Heart left ventricle (tissue), 16 donors: ENCODE measurements around the gene SIRT5. TPM values are rescaled to one million over a fixed set of nuclear protein-coding genes. Genes with fewer than 3 reads are reported as not detected.

ENCODE experiments used
- ATAC-seq, 4 donors: fragments of 200-7000 bp; cut with Tn5 transposase; one replicate each; pipeline ENCODE4 v1.9.1; 2020 to 2022; ENCODE audit warnings: moderate library complexity in 4 of 4, mild to moderate bottlenecking in 3 of 4, moderate number of reproducible peaks in 1 of 4
- DNase-seq, 5 donors: peaks; one replicate each; pipeline ENCODE4 v3.0.0-alpha.2; 2020
- H3K27ac ChIP-seq, 12 donors: fragments of 200-600 bp; sonication (generic) in 4 of 12; one replicate each; pipeline versions ENCODE4 v1.5.0 to v1.8.0; 2016 to 2022; ENCODE audit warnings: mild to moderate bottlenecking in 2 of 12
- H3K27me3 ChIP-seq, 9 donors: fragments of 200-600 bp; sonication (generic) in 2 of 9; one replicate each; pipeline versions ENCODE4 v1.5.1 to v1.8.0; 2016 to 2022; ENCODE audit warnings: mild to moderate bottlenecking in 3 of 9
- H3K36me3 ChIP-seq, 9 donors: fragments of 200-600 bp; sonication (generic) in 2 of 9; one replicate each; pipeline versions ENCODE4 v1.5.0 to v1.8.0; 2018 to 2022; ENCODE audit warnings: mild to moderate bottlenecking in 2 of 9
- H3K4me1 ChIP-seq, 12 donors: fragments of 200-600 bp; sonication (generic) in 4 of 12; one replicate each; pipeline versions ENCODE4 v1.5.0 to v1.8.0; 2016 to 2022; ENCODE audit warnings: mild to moderate bottlenecking in 3 of 12
- H3K4me3 ChIP-seq, 12 donors: fragments of 200-600 bp; sonication (generic) in 4 of 12; one replicate each; pipeline versions ENCODE4 v1.5.0 to v1.8.0; 2017 to 2022; ENCODE audit warnings: mild to moderate bottlenecking in 9 of 12, moderate library complexity in 4 of 12
- H3K9me3 ChIP-seq, 12 donors: fragments of 200-600 bp; sonication (generic) in 4 of 12; one replicate each; pipeline versions ENCODE4 v1.5.0 to v1.8.0; 2016 to 2022; ENCODE audit warnings: mild to moderate bottlenecking in 1 of 12
- POLR2A ChIP-seq, 2 donors: fragments of 450-650 bp; IDR thresholded peaks; one replicate each; pipeline ENCODE4 v1.6.1; 2017; ENCODE audit warnings: antibody characterized with exemption in 2 of 2, mild to moderate bottlenecking in 2 of 2, moderate library complexity in 2 of 2
- WGBS, 4 donors: extraction: QIAGEN DNeasy Blood & Tissue Kit in 2 of 4; methylation state at CpG; one replicate each; pipeline versions ENCODE4 v1.1.5 to v1.1.7; 2013 to 2018; 5-methylcytosine and 5-hydroxymethylcytosine counted together
- intact Hi-C, 10 donors: fragments of 100-400 bp; cut with DNase I; formaldehyde crosslinking; loops; one replicate each; pipeline versions ENCODE4 v1.11.1 to v1.14.2; 2022
- polyA plus RNA-seq, 2 donors: library from polyadenylated mRNA; stranded (reverse); fragments of 200-250 nt; gene quantifications; one replicate each; pipeline ENCODE4 v1.2.3, GENCODE V29; 2013
- total RNA-seq, 9 donors: library from RNA; depleted of rRNA in 2 of 9; stranded (reverse); fragments of >200 nt in 2 of 9; fragmentation: NEBNext Ultra II Directional in 3 of 9; extraction: Animal tissue kit (Norgen Biotek cat#: 25700) in 3 of 9; gene quantifications; one replicate each; pipeline versions ENCODE4 v1.1.0 to v1.2.4, GENCODE V29; 2016 to 2023
- TF ChIP-seq, protein P1 (sequence below), 12 donors: fragments of 200-600 bp; sonication (generic) in 4 of 12; IDR thresholded peaks; one replicate each; pipeline versions ENCODE4 v1.5.0 to v1.8.0; 2018 to 2022; ENCODE audit warnings: antibody characterized with exemption in 12 of 12, mild to moderate bottlenecking in 5 of 12
- donor health status: ischemic (EF 13 %, LVEDD 7.1; RV severe dilation, severe dysfunction).
- donor health status: healthy with polysubstance abuse.
- donor health status: DM: no; HTN: yes; CAD: no.
- donor health status: DM: no; HTN: no; CAD: no.
- donor health status: ischemic (EF 25% LVEDD 6.9; RV normal size, moderate dysfunction).
- donor health status: ischemic (EF 25% LVEDD 5.7; RV mildly dilated, moderate dysfunction).
- donor health status: healthy.
- donor health status: DM: yes; HTN: yes; CAD: no.
- donor health status: ischemic (EF 35%, LVEDD 5.7; RV mildly dilated, moderate dysfunction).
- donor health status: nonischemic (EF 11% LVEDD 7.7; RV severe dilation, severe dysfunction).
- donor health status: DM: yes; HTN: yes; CAD: no.
- donor health status: PGD.
- donor health status: ischemic (EF 29% LVEDD 5.4; RV normal size, mild dysfunction).
- donor health status: nonischemic (EF 23%, LVEDD 6.1; RV moderate dilation, normal function).

SIRT5 gene
- total and polyA plus RNA-seq, 11 donors: 13.1 to 60.0 (median 37.1) TPM

DNA sequence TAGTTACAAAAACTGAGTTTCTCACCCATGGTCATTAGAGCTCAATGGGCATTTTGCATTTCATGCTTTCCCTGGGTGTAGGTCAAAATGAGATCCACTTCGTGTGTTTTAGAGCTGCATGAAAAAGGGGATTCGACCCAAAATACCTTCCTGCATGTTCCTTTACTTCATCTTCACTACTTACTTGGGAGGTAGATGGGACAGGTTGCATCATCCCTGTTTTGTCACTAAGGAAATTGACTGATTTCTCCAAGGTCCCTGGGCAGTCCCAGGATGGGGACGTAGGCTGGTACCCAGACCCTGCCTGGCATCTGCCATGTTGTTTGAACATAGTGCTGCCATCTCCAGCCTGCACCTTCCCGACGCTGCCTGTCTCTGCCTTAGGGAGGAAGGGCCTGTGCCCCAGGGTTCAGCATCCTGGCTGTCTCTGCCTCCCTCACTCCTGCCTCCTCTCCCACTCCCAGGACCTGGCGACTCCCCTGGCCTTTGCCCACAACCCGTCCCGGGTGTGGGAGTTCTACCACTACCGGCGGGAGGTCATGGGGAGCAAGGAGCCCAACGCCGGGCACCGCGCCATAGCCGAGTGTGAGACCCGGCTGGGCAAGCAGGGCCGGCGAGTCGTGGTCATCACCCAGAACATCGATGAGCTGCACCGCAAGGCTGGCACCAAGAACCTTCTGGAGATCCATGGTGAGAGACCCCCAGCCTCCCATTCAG is 17.0 kb downstream of the SIRT5 start:
- DNase-seq: no peak
- 95 to 98% (median 96%) methylated on average over 21 of the region's 21 CpGs for WGBS, 4 donors
- Histone ChIP-seq H3K36me3 (peaks cover 0 to 100% (median 81%) of the 10 kb centered on the region in 9 donors), H3K4me1 (peaks cover 0 to 14% (median 4%) of the 10 kb centered on the region in 12 donors), H3K9me3 (no peaks in the 10 kb centered on the region), H3K27ac (no peak overlapping the region), H3K4me3 (no peak overlapping the region), H3K27me3 (no peaks in the 10 kb centered on the region)
- TF ChIP-seq, protein P1, sequence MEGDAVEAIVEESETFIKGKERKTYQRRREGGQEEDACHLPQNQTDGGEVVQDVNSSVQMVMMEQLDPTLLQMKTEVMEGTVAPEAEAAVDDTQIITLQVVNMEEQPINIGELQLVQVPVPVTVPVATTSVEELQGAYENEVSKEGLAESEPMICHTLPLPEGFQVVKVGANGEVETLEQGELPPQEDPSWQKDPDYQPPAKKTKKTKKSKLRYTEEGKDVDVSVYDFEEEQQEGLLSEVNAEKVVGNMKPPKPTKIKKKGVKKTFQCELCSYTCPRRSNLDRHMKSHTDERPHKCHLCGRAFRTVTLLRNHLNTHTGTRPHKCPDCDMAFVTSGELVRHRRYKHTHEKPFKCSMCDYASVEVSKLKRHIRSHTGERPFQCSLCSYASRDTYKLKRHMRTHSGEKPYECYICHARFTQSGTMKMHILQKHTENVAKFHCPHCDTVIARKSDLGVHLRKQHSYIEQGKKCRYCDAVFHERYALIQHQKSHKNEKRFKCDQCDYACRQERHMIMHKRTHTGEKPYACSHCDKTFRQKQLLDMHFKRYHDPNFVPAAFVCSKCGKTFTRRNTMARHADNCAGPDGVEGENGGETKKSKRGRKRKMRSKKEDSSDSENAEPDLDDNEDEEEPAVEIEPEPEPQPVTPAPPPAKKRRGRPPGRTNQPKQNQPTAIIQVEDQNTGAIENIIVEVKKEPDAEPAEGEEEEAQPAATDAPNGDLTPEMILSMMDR (IDR thresholded peaks at IDR 0.05): no peak
- no peak for TF ChIP-seq POLR2A (IDR thresholded peaks at IDR 0.05)
- intact Hi-C loops: no loop called here
- peak in 1 of 4 donors; percentile 14 for ATAC-seq

DNA sequence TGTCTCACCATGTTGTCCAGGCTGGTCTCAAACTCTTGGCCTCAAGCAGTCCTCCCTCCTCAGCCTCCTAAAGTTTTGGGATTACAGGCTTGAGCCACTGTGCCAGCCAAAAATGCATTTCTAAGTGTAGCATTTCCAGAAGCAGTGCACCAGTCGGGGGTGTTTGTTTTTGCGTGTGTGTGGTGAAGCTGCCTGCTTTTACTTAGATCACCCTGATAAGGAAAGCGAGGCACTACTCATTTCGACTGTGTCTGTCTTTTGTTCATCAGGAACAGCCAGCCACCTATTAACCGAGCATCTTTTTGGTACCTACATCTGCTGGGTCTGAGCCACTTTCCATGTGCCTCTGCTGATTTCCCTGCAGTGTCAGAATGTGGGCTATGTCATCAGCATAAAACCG is 18.7 kb downstream of the SIRT5 start:
- Histone ChIP-seq H3K4me1 (no peaks in the 10 kb centered on the region), H3K27ac (no peak overlapping the region), H3K27me3 (no peaks in the 10 kb centered on the region), H3K4me3 (no peak overlapping the region), H3K9me3 (no peaks in the 10 kb centered on the region), H3K36me3 (peaks cover 0 to 100% (median 83%) of the 10 kb centered on the region in 9 donors)
- no peak for DNase-seq
- ATAC-seq: no peak
- intact Hi-C loops: no loop called here
- TF ChIP-seq, protein P1 (IDR thresholded peaks at IDR 0.05): no peak
- no peak for TF ChIP-seq POLR2A (IDR thresholded peaks at IDR 0.05)
- WGBS, 4 donors: 78 to 90% (median 89%) methylated on average over 6 of the region's 6 CpGs

- ATAC-seq: no peak
- no peaks in the 10 kb centered on the region for H3K9me3 ChIP-seq
- H3K4me1 ChIP-seq: no peaks in the 10 kb centered on the region
- H3K27ac ChIP-seq: no peak overlapping the region
- H3K4me3 ChIP-seq: no peak overlapping the region
- H3K27me3 ChIP-seq: no peaks in the 10 kb centered on the region
- peaks cover 0 to 100% (median 83%) of the 10 kb centered on the region in 9 donors for H3K36me3 ChIP-seq
- TF ChIP-seq, protein P1 (IDR thresholded peaks at IDR 0.05): no peak
- no peak for TF ChIP-seq POLR2A (IDR thresholded peaks at IDR 0.05)
- WGBS, 4 donors: 80 to 86% (median 84%) methylated on average over 6 of the region's 6 CpGs
- DNase-seq: no peak
- intact Hi-C loops: no loop called here
Measured at GRCh38 chr6:13593720-13594119, 19.3 kb downstream of the SIRT5 start.

GRCh38 chr6:13597073-13597472 is 22.7 kb downstream of the SIRT5 start:
- H3K27me3 ChIP-seq: no peaks in the 10 kb centered on the region
- TF ChIP-seq, protein P1 (IDR thresholded peaks at IDR 0.05): no peak
- DNase-seq (no peak), ATAC-seq (no peak)
- no peak overlapping the region for H3K4me3 ChIP-seq
- intact Hi-C loops: no loop called here
- WGBS, 4 donors: 90 to 95% (median 92%) methylated on average over 4 of the region's 4 CpGs
- H3K36me3 ChIP-seq: peaks cover 0 to 100% (median 96%) of the 10 kb centered on the region in 9 donors
- no peak overlapping the region for H3K27ac ChIP-seq
- H3K4me1 ChIP-seq: no peaks in the 10 kb centered on the region
- no peaks in the 10 kb centered on the region for H3K9me3 ChIP-seq
